ENCODE results near the gene COQ9. TPM values are rescaled to one million over a fixed set of nuclear protein-coding genes. Genes with fewer than 3 reads are reported as not detected.
A peak's percentile ranks its signal among the peaks of the same experiment; 100 is the strongest.
"Not testable (repeated sequence)": the region's sequence is repeated elsewhere in the genome, so short reads cannot be mapped to it uniquely, and the experiment has no call there.

The COQ9 gene
- total RNA-seq, 1 donor from 2014 or later: 225 TPM

- ATAC-seq (ENCODE audit: poor library complexity): peak; percentile 71
- intact Hi-C loops (cut with DNase I): no loop called here
- peak; percentile 66 for DNase-seq
These were observed 32.1 kb downstream of the COQ9 start for GRCh38 chr16:57479205-57479975.

GRCh38 chr16:57479976-57480753, 32.9 kb downstream of the COQ9 start:
- intact Hi-C loops (cut with DNase I): no loop called here
- DNase-seq (peak; percentile 79), ATAC-seq (ENCODE audit: poor library complexity) (peak; percentile 76)

DNA sequence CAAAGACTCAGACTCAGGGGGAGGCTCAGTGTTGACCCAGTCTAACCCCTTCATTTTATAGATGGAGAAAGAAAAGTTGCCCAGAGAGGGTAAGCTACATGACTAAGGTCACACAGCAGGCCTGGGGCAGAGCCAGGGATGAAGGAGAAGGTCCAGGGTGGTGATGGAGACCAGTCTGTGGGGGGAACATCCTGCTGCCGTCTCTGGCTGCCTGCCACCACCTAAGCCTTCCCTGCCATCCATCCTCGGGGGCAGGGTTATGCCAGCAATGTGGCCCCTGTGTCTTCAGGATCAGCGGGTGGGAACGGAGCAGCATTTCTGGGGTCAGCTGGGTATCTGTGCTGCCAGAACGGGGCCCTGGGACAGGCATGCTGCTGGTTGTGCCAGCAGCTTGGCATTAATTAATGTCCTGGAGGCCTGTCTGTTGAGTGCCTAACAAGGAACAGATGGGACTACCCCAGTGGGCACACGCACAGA, 33.5 kb downstream of the COQ9 start:
- intact Hi-C loops (cut with DNase I): no loop called here
- DNase-seq (no peak), ATAC-seq (ENCODE audit: poor library complexity) (no peak)

GRCh38 chr16:57481421-57481820, 34.1 kb downstream of the COQ9 start:
- intact Hi-C loops (cut with DNase I): no loop called here
- no peak for DNase-seq
- ATAC-seq (ENCODE audit: poor library complexity): no peak

GRCh38 chr16:57482845-57483545, 35.7 kb downstream of the COQ9 start:
- ATAC-seq (ENCODE audit: poor library complexity) (no peak), DNase-seq (no peak)
- intact Hi-C loops (cut with DNase I): no loop called here

DNA sequence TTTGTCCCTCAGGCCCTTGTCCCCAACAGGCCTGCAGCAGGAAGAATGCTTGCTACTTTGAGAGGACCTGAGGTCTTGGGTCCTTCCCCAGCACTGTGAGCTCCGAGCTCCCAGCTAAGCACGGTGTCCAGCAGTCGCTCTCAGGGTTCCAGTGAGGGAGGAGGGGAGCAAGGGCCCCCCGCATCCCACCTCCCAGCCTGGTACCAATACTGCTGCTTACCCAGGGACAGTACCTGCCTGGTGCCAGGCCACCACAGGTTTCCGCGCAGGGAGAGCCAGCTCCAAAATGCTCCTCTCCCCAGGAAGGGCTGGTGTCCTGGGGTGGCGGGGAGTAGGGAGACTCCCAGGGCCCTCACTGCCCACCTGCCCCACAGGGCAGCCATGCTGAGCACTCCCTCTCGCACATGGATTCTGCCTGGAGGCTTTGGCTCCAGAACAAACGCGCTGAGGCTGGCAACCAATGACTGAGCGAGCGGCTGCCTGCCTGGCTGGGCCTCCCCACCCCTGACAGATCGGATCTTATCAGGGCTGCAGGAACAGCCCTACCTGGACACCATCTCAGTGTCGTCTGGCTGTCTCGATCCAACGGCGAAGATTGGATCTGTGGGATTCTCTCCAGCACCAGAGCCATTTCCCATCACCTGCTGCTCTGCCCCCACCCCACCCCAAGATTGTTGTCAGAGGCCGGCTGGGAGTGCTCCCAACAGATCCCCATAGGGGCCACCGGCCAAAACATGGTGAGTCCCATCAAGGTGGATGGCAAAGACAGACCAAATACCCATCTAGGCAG, 36.6 kb downstream of the COQ9 start:
- DNase-seq: no peak
- no peak for ATAC-seq (ENCODE audit: poor library complexity)

GRCh38 chr16:57484515-57485005, 37.3 kb downstream of the COQ9 start:
- intact Hi-C loops (cut with DNase I): no loop called here
- no peak for DNase-seq
- no peak for ATAC-seq (ENCODE audit: poor library complexity)

More for the DNA sequence above, 36.6 kb downstream of the COQ9 start:
- intact Hi-C loops (cut with DNase I): no loop called here

- intact Hi-C loops (cut with DNase I): no loop called here
- no peak for DNase-seq
- ATAC-seq (ENCODE audit: poor library complexity): no peak
These were observed 38.0 kb downstream of the COQ9 start for GRCh38 chr16:57485091-57485915.

DNA sequence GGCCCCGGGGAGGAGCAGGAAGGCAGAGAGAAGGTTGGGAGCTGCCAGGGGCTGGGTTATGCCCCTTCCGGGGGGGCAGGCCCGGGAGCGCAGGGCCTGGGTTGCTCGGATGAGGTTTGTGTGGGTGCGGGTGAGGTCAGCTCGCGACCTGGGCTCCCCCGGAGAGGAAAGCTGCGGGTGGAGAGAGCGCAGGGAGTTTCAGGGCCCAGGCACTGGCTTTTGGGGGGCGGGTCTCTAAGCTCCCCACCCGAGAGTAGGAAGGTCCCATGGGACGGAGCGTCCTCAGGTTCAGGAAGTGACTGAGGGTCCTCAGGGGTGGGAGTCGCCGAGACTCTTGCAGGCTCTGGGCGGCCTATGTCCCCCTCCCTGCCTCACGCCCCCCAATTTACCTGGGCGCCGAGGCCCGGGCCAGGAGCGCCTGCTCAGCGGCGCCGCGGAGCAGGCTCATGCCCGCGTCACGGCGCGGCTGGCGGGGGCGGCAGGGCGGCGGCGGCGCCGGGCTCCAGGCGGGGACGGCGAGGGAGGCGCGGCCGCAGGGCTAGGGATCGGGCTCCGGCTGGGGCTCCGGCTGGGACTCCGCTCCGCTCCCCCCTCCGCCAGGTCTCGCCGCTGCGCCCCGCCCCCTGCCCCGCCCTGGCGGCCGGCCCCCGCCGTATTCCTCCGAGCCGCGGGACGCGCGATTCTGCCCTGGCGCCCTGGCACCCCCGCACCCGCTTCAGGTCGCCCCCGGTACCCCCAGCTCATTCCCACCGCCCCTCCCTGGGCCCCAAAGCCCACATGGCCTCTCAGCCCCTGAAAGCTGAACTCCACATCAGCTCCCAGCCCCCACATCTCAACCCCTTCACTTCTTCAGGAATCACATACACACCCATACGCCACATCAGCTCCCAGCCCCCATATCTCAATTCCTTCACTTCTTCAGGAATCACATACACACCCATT, 38.9 kb downstream of the COQ9 start, which contains the start of gene DOK4:
Gene DOK4, minus strand, starts transcription at position 578 of the 942 bp plus-strand sequence. CDS start 6,986 bp downstream, outside the sequence.
- DNase-seq (peak; percentile 91), ATAC-seq (ENCODE audit: poor library complexity) (peak; percentile 98)
- intact Hi-C loops (cut with DNase I): no loop called here

DNA sequence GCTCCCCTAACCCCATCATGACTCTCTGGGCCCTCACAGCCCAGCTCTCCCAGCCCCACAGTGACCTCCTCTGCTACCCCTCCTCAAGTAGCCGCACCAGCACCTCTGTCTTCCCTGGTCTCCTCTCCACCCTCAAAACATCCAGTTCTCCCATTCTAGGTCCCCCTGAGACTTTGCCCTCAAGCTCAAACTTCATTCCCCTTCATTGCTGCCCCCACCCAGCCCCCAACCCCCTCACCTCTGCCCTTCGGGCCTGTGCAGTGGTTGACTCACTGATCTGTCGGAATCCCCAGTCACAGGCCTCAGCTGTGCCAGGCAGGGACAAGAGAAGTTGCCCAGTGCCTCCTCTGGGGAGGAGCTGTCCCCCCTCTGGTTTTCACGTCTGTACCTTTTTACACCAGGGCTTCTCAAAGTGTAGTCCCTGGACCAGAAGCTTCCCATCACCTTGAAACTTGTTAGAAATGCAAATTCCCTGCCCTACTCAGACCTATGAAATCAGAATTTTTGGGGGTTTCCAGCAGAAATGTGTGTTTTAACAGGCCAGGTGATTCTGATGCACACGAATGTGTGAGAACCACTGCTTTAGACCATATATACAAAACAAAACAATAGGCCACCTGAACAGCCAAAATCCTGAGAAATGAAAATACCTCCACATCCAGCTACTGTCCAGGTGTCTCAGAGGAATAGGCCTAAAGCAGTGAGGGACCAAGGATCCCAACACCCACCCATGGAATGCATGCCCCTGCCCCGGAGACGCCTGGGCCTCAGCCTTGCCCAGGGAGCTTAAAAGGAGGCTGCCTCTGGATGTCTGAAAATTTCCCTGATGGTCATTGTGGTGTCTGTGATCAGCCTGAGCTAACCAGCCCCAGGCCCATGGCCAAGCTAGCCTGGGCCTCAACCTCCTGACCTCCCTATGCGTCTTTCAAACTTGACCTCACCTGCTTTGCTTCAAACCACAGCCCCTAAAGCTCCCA, 39.9 kb downstream of the COQ9 start:
- no peak for ATAC-seq (ENCODE audit: poor library complexity)
- DNase-seq: no peak
- intact Hi-C loops (cut with DNase I): no loop called here

GRCh38 chr16:57489229-57489628, 42.0 kb downstream of the COQ9 start:
- intact Hi-C loops (cut with DNase I): no loop called here
- no peak for ATAC-seq (ENCODE audit: poor library complexity)
- DNase-seq: no peak

- ATAC-seq (ENCODE audit: poor library complexity): no peak
- intact Hi-C loops (cut with DNase I): no loop called here
These were observed 46.5 kb downstream of the COQ9 start for GRCh38 chr16:57493767-57494166.

GRCh38 chr16:57497121-57497520, 49.8 kb downstream of the COQ9 start:
- peak; percentile 21 for DNase-seq
- intact Hi-C loops (cut with DNase I): no loop called here
- ATAC-seq (ENCODE audit: poor library complexity): no peak

More at GRCh38 chr16:57493767-57494166, 46.5 kb downstream of the COQ9 start:
- no peak for DNase-seq

GRCh38 chr16:57498031-57498430, 50.8 kb downstream of the COQ9 start:
- ATAC-seq (ENCODE audit: poor library complexity) (no peak), DNase-seq (no peak)
- intact Hi-C loops (cut with DNase I): no loop called here

GRCh38 chr16:57499941-57500340, 52.7 kb downstream of the COQ9 start:
- peak; percentile 19 for DNase-seq
- ATAC-seq (ENCODE audit: poor library complexity); intact Hi-C loops (cut with DNase I): not testable (repeated sequence)

Measured in Right ventricle myocardium superior (tissue), 1 donor.